ENCODE results near the gene TRPM1.
"Not testable (repeated sequence)": the region's sequence is repeated elsewhere in the genome, so short reads cannot be mapped to it uniquely, and the experiment has no call there.

TRPM1 gene

DNA sequence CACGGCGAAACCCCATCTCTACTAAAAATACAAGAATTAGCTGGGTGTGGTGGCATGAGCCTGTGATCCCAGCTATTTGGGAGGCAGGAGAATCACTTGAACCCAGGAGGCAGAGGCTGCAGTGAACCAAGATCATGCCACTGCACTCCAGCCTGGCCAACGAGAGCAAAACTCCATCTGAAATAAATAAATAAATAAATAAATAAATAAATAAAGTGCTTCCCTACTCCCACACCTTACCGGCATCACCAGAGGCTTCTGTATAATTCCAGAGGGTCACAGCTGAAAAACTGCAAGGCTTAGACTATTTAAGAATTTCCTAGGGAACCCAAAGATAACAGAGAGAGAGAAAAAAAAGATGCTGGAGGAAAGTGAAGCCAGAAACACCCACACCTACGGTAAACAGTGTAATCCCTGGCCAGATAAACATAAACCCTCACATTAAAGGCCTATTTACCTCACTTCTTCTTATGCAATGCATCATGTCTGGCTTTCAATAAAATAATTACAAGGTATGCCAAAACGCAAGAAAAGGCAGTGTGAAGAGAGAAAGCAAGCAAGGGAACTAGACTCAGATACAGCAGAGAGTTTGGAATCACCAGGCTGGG lies 15.0 kb upstream of the TRPM1 start:
- no peak for DNase-seq (ENCODE audit: low spot score)

DNA sequence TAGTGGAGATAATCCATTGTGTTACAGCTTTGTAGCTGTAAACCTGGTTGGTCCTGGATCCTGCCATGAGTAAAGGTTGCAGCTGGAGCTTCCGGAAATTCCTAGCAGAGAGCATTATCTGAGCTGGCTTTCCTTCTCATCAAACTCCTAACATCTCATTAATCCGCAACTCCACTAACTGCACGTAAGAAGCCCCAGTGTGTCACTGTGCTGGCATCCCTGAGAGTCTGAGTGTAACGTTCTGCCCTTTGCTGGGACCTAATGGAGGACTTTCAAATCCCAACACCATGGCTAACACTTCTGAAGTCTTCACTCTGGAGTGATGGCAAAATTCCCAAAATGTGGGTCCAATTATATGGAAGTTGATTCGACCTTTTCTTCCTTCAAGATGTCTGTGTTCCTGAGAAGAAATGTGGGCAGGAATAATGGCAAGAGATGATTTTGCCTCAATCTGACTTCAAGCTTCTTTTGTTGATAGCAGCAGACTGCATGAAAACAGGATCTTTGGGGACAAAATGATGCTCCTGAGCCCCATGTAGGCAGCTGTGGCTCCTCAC lies 9.6 kb upstream of the TRPM1 start:
- no peak for DNase-seq (ENCODE audit: low spot score)

DNA sequence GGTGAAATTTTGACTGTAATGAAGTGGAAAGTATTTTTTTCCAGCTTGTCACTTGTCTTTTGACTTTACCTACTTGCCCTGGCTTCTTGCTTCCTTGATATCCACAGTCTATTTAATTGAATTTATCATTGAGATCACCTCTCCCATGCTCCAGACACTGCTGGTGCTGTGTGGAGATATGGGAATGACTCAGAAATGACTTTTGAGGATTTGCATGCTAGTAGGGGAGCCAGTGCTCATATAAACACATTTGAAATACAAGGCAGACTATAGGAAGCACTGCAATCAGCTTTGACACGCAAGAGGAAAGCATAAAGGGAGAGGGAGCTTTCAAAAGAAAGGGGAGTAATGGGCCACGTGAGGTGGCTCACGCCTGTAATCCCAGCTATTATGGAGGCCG lies 7.3 kb upstream of the TRPM1 start:
- DNase-seq (ENCODE audit: low spot score): no peak

DNA sequence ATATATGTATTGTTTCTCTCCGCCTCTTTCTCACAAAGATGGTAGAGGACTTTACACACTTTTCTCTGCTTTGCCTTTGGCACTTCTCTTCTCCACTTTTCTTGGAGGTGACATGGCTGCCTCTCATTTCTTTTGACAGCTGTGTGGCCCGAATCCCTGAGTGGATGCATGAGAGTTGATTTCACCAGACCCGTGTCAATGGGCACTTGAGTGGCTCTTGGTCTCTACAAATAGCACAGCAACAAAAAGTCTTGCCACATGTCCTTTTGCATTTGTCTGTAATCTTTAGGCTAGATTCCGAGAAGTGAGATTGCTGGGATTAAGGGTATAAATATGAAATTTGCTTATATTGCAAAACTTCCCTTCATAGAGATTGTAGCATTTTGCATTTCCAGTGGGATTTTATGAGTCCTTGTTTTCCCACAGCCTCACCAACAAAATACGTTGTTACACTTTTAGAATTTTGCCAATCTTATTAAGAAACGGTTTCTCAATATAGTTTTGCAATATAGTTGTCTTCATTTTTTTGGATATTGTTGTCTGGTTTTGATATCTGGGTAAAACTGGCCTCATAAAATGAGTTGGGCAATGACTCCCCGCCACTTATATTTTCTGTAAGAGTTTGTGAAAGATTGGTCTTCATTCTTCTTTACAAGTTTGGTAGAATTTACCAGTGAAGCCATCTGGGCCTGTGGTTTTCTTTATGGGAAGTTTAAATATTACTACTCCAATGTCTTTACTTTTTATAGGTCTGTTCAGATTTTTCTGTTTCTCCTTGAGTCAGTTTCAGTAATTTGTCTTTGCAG lies 5.2 kb upstream of the TRPM1 start:
- DNase-seq (ENCODE audit: low spot score): no peak

DNA sequence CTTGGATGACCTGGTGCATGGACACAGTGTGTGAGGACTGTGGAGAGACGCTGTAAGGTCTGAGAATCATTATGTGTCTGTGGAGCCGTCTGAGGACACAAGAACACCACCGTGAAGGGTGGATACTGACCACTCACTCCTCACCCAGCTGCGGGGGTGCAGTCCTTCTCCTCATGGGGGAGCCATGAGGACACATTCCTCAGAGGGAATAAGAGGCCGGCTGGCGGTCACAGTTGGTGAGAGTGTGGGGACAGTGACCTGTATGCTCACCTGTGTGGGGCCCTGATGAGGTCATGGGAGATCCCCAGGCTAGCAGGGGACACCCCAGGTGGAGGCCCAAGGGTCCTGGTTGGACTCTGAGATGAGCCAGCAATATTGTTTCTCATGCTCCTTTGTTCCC lies 2.5 kb upstream of the TRPM1 start:
- no peak for DNase-seq (ENCODE audit: low spot score)

DNA sequence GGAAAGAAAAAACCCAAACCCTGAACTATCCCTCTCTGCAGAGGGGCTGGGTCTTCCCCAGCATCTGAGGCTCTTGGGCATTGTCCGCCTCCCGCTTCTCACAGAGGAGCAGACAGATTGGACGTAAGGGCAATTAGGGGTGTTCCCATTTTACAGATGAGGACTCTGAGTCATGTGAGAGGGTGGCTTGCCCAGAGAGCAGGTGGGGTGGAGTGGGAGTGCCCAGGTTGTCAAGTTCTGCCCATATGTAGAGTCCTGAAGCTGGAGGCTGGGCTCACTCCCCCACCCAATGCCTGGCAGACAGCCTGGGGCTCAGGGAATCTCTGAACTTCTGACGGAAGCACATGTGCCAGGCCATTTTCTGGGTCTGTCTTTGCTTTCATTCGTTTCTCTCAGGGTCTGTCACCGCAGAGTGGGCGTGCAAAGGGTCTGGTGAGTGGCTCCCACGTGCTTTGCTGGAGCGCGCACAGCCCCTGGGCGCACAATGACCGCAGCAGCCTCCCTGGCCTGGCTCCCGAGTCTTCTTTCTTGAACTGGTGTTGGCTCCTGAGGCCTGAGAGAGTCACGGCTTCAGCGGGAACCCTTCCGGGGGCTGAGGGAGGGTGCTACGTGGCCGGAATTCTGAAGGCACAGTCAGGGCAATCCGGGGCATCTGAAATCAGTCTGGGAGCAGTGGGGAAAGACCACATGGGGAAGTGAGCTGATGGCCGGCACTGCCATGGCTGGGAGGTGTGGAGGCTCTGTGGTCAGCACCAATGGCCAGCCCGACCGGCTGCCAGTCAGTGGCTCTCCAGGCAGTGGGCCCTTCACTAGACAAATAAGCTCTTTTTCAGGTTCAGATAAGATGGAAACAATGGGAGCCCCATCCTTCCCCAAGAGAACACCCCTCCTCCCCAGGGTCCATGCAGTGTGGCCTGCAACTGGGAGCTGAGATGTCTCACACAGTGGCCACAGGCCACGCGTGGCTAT lies 1.1 kb upstream of the TRPM1 start:
- no peak for DNase-seq (ENCODE audit: low spot score)

DNA sequence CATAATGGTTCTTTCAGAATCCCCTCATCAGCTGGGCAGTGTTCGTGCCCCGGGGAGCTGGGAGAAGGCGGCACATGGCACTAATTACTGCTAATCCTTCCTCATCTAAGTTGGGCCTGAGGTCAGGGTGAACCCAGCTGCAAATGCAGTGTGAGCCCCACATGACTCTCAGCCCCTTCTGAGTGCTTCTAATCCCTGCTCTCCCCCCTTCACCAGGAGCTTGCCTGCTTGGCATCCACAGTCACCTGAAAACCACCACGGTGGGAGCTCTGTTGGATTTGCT lies 455 bp upstream of the TRPM1 start:
- DNase-seq (ENCODE audit: low spot score): no peak

DNA sequence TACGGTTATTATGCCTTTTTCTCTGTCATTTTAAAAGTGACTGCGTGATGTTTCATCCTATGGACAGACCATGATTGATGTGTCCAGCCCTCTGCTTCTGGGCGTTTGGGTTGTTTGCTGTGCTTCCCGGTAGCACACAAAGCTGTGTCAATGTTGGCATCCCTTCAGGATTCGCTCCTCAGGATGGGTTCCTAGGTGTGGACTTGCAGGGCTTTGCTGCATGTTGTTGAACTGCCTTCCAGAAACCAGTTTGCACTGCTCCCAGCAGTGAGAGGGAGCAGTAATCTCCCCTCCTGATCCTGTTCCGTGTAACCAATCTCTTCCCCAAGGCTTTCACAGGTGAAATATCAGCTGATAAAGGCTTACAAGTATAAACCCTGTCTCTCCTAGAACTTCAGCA lies 787 bp downstream of the TRPM1 start:
- no peak for DNase-seq (ENCODE audit: low spot score)

DNA sequence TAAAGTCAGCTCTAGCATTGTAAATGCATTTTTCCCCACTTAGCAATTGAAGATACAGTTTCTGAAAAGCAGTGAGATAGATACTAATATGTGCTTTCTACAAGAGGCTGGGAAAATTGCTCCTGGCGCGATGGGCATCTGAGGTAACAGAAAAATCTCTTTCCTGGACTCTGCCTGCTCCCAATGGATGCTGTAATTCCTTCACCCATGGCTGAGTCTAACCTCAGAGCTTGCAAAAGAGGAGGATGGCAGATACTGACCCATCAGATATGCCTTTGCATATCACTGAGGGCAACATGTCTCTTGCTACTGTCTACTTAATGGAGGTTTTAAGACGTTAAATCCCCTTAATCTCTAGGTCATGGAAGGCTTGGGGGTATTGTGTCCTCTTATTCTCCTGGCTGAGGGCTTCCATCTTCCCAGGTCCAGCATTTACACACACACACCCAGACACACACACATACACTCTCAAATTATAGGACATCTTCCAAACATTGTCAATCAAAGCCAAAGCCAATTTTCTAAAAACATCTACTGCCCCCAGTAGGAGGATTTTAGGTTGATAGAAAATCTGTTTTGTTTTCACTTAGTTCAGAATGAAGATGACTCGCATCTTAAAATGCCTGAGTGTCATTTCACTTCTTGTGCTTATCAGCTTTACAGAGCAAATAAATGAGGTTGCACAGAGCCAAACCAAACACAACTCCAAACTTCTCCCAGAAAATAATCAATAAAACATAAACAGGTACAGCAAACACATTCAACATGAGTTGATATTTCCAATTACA lies 2.4 kb downstream of the TRPM1 start:
- no peak for DNase-seq (ENCODE audit: low spot score)

DNA sequence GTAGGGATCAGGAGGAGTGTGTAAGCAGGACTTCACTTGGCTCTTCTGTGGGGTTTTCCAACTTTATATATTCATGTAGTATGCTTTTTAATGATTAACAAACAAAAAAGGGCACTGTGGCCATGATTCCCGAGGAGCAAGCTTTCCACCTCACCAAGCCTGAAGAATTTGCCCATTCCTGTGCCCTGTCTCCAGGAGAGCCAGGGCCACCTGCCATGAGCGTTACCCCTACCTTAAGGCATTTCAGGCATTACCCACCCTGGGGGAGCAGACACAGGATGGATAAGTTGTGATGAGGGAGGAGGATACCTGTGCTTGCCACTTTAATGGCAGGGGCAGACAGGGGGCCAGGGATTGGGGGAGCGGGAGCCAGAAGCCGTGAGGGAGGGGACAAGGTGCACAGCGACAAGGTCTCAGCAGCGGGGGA lies 3.0 kb downstream of the TRPM1 start:
- DNase-seq (ENCODE audit: low spot score): no peak

DNA sequence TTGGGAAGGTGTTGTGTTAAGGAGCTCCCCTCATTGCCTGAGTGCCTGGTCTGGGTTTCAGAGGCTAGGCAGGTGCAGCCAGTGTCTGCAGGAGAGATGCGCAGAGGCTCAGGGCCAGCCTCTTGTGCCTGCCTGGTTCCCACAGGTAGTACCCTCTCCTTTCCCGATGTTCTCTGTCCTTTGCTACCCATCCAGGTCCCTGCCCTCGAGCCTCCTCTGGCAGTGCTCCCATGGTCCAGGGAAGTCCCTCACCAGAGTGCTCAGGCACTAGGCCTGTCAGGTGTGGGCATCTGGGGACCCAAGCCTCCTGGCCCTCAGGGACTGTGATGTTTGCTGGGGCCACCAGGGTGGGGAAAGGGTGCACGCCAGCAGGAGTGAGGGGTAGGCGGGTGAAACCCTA lies 5.0 kb downstream of the TRPM1 start:
- no peak for DNase-seq (ENCODE audit: low spot score)

DNA sequence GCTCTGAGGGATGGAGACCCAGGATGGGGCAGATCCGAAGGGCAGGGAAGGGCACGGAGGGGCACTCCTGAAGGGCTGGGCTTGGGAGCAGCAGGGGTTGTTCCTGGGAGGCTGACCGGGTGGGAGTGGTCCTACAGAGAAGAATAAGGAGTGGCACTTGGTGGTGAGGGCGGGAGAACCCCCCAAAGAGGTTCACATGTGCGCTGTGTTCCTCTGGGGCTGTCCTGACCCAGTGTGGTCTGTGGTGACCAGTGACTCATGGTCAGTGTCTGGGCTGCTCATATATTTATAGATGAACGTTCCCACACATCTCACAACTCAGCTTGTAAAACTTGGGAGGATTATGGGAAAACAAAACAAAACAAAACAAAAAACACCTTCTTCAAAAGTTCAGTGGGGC lies 10.0 kb downstream of the TRPM1 start:
- DNase-seq (ENCODE audit: low spot score): no peak

DNA sequence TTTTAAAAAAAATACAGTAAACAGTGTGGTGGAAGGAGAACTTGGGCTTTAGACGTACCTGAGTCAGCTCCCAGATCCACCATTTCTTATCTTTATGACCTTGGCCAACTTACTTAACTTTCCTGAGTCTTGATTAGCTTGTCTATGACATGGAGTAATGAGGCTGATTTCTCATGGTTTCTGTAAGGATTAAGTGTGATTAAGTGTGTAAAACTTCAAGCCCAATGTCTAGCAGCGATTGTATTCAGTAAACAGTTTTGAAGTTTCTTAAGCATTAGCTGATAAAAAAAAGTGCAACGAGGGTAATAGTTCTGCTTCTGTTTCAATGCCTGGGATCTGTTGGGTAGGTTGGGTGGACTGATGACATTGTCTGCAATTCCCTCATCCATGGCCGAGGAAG lies 10.8 kb downstream of the TRPM1 start:
- no peak for DNase-seq (ENCODE audit: low spot score)

DNA sequence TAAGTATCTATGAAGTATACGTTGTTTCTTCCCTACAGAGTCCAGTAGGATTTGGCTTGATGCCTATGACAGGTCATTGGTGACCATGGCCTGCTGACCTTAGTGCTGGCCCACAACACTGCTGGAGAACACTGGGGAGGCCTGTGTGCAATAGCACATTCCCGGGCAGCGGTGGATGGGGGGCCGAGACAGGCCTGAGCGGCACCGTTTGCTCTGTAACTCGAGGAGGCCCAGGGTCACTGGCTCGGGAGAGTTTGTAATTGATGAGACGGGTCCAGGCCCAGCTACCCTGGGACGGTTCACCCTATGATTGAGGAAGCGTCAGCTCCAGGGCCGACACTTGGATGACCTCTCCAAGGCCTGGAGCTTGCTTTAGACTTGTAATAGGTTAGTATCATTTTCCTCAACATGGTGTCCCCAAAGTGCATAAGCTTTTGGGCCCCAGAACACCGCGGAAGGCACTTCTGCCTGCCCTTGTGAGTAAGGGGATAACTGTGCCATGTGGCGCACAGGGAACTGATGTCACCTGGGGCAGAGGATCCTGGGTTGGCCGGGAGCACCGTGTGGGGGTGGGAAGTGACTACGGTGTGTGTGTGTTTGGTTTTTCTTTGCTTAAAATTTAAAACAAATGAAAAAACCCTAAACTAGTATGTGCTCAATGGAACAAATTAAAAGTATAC lies 12.0 kb downstream of the TRPM1 start:
- no peak for DNase-seq (ENCODE audit: low spot score)

DNA sequence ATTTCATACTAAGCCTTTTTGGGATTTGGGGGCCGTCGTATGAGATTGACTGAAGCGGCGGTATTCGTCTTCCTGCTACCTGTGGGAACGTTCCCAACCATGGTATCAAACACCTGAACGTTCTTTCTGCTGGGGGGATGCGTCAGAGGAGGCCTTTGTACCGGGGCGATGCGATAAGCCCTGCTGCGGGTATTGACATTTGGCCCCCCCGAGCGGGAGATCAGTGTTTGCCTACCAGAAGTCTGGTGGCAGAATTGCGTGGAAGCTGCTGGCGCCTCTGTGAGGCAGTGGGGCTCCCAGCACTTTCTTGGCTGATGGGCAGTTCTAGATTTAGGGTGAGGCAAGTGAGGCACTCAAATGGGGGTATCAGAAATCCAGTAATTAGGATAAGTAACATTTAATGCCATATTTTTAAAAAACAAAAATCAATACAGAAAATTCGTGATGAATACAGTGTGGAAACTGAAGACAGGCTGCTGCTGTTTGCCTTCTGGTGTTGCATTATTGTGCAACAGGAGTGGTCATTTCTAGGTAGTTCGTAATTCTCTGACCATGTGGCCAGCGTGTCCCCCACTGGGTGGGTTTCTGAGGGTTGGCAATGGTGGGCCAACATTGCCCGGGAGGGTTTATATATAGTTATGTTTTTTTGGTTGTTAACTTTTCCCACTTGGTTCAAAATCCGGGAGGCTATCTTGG lies 12.7 kb downstream of the TRPM1 start:
- no peak for DNase-seq (ENCODE audit: low spot score)

DNA sequence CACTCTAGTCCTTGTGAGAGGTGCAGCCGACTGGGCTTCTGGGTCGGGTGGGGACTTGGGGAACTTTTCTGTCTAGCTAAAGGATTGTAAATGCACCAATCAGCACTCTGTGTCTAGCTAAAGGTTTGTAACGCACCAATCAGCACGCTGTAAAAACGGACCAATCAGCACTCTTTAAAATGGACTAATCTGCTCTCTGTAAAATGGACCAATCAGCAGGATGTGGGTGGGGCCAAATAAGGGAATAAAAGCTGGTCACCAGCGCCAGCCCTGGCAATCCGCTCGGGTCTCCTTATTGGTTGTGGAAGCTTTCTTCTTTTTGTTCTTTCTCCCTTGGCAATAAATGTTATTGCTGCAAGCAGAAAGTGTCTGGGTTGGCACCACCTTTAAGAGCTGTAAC lies 13.5 kb downstream of the TRPM1 start:
- DNase-seq (ENCODE audit: low spot score): not testable (repeated sequence)

DNA sequence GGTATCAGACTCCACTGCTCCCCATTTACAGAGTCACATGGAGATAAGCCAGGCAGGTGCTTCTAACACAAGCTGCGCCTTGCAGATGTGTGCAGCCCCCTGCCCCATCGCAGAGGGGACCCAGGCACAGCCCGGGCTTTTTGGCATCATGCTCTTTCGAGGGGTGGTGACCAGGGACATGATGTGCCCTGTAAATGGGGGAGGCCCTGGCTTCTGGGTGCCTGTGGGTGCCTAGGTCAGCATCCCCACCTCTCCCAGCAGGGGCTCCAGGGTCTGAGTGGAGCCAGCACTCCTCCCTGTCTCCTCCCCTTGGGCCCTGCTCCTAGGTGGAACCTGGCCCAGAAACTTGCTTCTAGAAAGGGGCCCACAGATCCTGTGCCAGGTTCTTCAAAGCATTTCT lies 15.2 kb downstream of the TRPM1 start:
- no peak for DNase-seq (ENCODE audit: low spot score)

DNA sequence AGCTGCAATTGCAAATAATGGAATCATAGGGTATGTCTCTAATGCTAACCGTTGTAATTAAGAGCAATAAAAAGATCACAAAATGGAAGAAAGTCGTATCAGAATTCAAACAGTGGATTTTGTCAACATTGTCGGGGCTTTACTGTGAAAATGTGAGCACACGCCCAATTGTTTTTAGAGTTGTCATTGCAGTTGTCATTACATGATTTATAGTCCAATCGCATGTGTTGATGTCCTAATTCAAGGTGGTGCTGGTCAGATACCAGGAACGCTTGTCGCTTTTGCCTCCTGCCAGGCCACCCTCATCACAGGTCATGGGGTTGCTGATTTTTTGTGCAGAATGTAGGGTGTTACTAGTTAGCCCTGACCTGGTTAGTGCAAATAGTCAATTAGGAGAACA lies 16.2 kb downstream of the TRPM1 start:
- DNase-seq (ENCODE audit: low spot score): no peak

DNA sequence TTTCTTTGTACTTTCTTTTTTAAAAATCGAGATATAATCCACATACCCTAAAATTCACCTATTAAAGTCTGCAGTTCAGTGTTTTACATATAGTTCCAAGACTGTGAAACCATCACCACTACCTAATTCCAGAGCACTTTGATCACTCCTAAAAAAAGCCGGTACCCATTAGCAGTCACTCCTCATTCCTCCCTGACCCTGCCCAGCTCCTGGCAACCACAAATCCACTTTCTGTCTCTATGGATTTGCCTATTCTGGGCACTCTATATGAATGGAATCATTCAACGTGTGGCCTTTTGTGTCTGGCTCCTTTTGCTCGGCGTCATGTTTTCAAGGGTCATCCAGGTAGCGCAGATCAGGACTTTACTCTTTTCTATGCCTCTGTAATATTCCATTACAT lies 17.3 kb downstream of the TRPM1 start:
- no peak for DNase-seq (ENCODE audit: low spot score)

DNA sequence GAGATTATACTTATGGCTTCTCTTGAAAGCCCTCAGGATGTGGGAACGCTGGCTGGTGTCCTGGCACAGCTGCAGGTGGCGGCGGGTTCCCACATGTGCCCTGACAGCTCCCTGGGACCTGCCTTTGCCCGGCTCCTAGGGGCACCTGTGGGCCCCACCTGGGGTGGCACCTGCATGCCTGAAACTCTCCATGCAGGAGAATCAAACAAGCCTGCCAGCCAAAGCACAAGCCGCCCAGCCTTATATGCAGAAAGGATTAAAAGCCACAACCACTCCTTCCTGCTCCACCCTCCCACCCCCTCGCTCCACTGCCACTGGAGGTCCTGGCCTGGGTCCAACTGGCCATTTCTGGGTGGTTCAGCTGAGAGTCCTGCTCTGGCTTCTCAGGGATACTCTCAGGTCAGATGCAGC lies 18.1 kb downstream of the TRPM1 start:
- DNase-seq (ENCODE audit: low spot score): peak; percentile 34

Measured in iPS-NIHi11 (cell line).